HG03342 (cell line): Measurements from ENCODE around the gene TSPAN10.

ENCODE experiments used
- ATAC-seq: cut with Tn5 transposase; IDR thresholded peaks from one replicate; pipeline ENCODE4 v1.9.1; 2021; ENCODE audit warnings: mild to moderate bottlenecking, moderate library complexity; ENCODE audit not compliant: unreplicated experiment

The TSPAN10 gene

DNA sequence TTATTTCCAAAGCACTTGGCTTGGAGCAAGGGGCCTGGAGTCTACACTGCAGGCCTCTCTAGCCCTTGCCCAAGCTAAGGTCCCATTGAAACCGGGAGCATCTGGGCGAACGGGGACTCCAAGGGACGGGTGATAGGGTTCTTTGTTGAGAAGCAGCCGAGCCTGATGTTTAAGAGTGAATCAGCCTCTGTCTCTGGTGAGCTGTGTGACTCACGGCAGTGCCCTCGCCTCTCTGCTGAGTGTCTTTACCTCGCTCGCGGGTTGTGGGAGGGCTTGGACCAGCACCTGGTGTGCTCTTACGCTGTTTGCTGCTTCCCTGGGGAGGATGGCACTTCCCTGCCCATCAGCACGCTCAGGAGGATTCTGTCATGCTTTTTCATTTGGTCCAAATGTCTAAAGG lies 48.1 kb downstream of the TSPAN10 start:
- ATAC-seq: no peak

DNA sequence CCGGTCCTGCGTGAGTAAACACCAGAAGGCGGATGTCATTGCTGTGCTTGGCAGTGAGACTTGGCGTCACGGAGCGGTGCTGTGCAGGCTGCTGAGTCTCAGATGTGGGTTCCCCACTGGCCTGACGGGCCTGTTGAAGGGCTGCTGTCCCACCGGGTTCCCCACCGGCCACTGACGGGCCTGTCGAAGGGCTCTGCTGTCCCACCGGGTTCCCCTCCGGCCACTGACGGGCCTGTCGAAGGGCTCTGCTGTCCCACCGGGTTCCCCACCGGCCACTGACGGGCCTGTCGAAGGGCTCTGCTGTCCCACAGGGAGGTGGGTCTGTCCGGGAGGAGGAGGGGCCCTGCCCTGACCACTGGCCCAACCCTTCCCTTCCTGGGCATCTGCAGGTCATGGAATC lies 49.6 kb downstream of the TSPAN10 start:
- ATAC-seq: no peak

DNA sequence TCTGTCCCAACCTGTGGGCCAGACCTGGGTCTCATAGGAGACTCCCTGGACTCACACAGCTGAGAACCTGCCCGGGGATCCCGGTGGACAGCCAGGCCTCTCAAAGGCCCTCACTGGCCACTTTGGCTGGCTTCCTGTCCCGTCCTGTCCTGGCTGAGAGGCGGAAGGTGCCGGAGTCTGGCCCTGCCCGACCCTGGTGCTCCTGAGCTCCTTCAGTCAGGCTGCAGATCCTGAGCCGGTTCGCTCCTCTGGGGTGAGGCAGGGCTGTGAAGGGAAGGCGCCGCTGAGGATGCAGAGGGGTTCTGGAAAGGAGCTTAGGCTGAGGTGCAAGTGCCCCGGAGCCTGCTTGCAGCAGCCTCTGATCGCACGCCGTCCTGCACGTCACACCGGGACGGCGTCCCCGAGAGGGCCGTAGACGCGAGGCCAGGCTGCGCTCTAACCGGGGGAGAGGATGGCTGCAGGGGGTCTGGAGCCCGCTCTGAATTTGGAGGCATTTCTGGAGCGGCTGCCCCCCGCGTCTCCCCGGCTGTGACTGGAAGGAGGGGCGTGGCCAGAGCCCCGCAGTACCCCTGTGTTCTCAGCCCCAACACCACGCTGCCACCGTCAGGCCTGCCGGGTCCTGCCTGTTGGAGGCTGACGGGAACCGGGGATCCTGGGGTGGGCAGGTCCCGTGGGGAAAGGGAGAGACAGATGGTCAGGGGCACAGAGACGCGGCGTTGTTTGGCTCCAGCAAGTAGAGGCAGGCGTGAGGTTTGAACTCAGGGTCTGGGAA lies 51.0 kb downstream of the TSPAN10 start:
- ATAC-seq: no peak

DNA sequence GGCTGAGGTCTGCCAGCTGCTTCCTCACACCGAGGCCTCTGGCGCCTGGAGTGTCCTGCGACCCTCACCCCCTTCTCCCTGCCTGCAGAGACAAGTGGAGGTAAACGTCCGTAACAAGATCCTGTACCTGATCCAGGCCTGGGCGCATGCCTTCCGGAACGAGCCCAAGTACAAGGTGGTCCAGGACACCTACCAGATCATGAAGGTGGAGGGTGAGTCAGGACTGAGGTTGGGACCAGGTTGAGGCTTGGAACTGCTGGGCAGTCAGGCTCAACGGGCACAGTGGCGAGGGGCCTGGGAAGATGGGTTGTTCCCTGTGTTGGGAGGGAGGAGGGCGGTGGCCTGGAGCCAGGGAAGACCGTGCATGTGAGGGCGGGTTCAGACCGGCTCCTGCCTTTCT lies 51.6 kb downstream of the TSPAN10 start:
- no peak for ATAC-seq

DNA sequence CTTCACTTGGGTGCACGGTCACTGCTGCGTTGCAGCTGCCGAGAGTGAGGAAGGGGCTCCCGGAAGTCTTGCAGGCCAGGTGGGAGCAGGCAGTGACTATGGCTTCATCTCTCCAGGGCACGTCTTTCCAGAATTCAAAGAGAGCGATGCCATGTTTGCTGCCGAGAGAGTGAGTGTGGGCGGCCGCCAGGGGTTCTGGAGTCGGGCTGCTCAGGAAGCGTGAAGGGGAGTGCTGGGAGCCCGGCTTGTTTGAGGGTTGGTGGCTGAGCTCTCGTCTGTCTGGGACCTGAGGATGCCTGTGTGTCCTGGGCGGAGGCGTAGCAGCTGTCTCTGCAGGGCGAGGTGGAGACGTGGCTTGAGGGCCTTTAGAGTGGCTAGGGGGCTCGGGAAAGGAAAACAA lies 53.1 kb downstream of the TSPAN10 start:
- no peak for ATAC-seq

DNA sequence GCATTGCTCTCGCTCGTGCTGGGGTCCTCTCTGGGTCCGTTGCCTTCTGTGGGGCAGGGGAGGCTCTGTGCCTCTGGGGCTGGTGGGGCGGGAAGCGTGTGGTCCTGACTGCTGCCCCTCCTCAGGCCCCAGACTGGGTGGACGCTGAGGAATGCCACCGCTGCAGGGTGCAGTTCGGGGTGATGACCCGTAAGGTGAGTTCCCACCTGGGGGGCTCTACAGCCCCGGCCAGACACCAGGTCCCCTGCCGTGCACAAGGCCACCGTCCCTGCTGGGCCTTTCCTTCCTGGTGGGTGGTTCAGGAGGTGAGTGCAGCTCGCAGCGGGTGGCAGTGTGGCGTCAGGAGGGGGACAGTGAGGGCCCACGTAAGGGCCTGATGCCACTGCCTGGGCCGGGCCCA lies 53.6 kb downstream of the TSPAN10 start:
- no peak for ATAC-seq

DNA sequence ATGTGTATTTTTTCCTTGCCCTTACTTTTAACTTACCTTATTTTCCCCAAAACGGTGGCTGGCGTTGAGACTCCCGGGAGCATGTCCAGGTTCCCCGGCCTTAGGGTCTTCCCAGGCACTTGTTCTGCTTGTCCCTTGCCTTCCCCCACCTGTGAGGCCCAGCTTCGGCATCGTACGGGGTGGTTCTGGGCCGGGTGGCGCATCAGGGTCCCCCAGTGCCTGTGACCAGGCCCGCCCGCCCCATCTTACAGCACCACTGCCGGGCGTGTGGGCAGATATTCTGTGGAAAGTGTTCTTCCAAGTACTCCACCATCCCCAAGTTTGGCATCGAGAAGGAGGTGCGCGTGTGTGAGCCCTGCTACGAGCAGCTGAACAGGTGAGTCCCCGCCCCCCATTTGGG lies 54.2 kb downstream of the TSPAN10 start:
- ATAC-seq: no peak

DNA sequence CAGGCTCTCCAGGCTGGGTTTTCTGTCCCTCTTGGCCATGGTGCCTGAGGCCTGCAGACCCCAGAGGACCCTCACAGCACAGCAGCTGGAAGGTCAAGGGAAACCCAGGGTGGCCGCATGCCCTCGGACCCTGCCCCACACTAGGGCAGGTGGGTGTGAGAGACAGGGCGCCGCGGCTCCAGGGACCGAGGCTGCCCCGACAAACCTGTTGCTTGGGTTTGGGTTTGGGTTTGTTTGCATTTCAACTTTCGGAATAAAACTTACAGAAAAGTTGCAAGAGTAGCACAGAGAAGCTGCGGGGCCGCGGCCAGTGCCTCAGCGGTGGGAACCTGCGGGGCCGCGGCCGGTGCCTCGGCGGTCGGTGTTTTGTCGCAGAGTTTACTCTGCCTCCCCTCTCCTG lies 54.6 kb downstream of the TSPAN10 start:
- ATAC-seq: no peak

DNA sequence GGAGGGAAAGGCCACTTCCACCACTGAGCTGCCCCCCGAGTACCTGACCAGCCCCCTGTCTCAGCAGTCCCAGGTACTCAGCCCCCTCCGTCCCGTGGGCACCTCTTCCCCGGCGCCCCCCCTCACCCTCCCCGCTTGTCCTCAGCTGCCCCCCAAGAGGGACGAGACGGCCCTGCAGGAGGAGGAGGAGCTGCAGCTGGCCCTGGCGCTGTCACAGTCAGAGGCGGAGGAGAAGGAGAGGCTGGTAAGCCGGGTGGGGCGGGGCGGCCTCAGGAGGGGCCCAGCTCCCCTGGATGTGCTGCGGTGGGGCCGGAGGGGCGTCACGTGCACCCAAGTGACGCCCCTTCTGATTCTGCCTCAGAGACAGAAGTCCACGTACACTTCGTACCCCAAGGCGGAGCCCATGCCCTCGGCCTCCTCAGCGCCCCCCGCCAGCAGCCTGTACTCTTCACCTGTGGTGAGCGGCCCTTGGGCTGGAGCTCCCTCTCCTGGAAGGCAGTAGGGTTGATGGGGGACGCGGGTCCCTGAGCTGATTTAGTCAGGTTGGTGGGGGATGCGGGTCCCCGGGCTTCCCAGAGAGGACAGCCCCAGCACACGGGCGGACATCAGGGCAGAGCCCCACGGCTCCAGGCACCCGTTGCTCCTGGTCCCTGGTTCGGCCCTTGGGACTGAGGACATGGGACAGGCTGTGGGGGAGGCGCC lies 56.7 kb downstream of the TSPAN10 start:
- no peak for ATAC-seq

DNA sequence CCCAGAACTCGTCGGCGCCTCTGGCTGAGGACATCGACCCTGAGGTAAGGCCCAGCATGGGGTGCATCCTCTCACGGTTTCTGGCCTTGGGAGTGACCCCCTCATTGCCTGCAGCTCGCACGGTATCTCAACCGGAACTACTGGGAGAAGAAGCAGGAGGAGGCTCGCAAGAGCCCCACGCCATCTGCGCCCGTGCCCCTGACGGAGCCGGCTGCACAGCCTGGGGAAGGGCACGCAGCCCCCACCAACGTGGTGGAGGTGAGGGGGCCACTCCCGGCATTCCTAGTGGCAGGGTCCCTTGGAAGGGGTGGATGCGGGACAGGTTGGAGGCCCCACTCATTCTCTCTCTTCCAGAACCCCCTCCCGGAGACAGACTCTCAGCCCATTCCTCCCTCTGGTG lies 57.8 kb downstream of the TSPAN10 start:
- no peak for ATAC-seq

DNA sequence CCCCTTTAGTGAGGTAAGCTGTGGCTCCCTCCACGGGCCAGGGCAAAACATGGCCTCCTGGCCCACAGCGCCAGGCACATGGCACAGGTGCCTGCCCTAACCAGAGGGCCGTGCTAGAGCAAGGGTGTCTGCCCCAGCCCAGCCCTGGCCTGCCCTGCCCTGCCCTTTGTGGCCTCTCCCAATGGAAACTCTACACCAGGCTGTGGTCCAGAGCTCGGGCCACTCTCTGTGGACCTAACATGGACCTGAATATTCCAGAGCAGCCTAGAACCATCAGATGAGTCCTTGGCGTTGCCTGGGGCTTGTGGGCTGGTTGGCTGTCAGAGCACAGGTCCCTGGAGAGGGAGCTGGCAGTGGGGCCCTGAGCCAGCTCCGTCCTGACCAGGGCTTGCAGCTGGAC lies 58.2 kb downstream of the TSPAN10 start:
- ATAC-seq: no peak

DNA sequence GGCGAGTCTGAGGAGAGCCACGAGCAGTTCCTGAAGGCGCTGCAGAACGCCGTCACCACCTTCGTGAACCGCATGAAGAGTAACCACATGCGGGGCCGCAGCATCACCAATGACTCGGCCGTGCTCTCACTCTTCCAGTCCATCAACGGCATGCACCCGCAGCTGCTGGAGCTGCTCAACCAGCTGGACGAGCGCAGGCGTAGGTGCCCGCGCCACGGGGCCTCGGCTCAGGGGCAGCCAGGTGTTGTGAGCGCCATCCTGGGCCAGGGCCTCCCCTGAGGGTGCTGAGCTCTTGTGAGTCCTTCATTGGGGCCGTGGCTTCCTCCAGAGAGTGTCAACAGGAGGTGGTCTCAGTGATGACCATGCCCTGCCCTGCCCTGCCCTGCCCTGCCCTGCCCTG lies 58.8 kb downstream of the TSPAN10 start:
- no peak for ATAC-seq

DNA sequence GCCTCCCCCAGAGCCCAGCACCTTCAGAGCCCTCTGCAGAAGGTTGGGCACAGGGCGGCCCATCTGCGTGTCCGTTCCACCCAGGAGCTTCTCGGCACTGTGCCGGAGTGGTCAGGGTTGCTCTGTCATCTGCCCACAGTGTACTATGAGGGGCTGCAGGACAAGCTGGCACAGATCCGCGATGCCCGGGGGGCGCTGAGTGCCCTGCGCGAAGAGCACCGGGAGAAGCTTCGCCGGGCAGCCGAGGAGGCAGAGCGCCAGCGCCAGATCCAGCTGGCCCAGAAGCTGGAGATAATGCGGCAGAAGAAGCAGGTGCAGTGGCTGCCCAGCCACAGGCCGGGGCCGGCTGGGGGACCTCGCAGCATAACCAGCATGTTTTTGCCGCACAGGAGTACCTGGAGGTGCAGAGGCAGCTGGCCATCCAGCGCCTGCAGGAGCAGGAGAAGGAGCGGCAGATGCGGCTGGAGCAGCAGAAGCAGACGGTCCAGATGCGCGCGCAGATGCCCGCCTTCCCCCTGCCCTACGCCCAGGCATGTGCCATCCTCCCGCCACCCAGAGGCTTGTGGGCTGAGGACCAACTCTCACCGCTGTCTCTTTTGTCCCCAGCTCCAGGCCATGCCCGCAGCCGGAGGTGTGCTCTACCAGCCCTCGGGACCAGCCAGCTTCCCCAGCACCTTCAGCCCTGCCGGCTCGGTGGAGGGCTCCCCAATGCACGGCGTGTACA lies 59.4 kb downstream of the TSPAN10 start:
- ATAC-seq: no peak

DNA sequence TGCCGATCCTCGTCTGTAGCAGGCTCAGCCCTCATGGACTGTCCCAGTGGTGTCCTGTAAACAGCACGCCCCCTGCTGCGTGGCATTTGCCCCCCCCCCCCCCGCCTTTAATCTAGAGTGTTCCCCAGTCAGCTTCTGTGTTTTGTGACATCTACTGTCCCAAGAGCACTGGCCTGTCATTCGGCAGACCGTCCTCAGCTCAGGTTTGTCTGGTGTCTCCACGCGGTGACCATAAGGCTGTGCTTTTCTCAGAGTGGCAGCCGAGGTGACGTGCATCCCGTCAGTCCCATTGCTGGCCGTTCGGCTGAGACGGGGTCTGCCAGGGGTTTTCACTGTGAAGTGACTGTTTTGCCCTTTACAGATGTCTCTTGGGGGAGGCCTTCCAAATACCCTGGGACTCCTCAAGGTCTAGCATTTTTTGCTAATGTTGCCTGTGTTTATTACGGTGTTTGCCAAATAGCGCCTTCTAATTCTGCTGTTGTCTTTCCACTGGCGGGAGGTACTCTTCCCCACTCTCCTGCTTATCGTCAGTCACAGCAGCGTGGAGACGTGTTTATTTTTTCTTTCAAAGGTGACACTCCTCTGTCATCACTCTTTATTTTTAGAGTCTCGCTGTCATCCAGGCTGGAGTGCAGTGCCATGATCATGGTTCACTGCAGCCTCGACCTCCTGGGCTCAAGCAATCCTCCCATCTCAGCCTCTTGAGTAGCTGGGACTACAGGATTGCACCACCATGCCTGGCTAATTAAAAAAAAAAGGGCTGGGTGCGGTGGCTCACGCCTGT lies 60.5 kb downstream of the TSPAN10 start:
- no peak for ATAC-seq
